Gastroesophageal sphincter (tissue), 4 donors: ENCODE data around the gene EMILIN2. TPM values are rescaled to one million over a fixed set of nuclear protein-coding genes. Genes with fewer than 3 reads are reported as not detected.
"Not testable (repeated sequence)": the region's sequence is repeated elsewhere in the genome, so short reads cannot be mapped to it uniquely, and the experiment has no call there.

Source experiments
- ATAC-seq: fragments of 150-250 bp; one replicate; pipeline ENCODE4 v1.9.1; 2016; ENCODE audit warnings: mild to moderate bottlenecking, moderate library complexity
- H3K27ac ChIP-seq, 4 donors: fragments of 200-600 bp; sonication (generic) in 3 of 4; 1 replicate in 3 of 4; 2 replicates in 1 of 4; pipeline ENCODE4 v1.5.1; 2016 to 2019
- H3K27me3 ChIP-seq: fragments of 200-600 bp; sonication (generic); one replicate; pipeline ENCODE4 v1.5.1; 2019
- H3K36me3 ChIP-seq, 2 donors: fragments of 200-600 bp; sonication (generic); one replicate each; pipeline ENCODE4 v1.5.1; 2019; ENCODE audit warnings: control low read depth in 1 of 2
- H3K4me1 ChIP-seq, 3 donors: fragments of 200-600 bp; sonication (generic); 1 replicate in 2 of 3; 2 replicates in 1 of 3; pipeline ENCODE4 v1.5.1; 2016 to 2019; ENCODE audit warnings: control low read depth in 2 of 3
- H3K4me3 ChIP-seq, 2 donors: fragments of 200-600 bp; sonication (generic); one replicate each; pipeline ENCODE4 v1.5.1; 2019; ENCODE audit warnings: mild to moderate bottlenecking in 1 of 2, moderate library complexity in 1 of 2
- H3K9me3 ChIP-seq, 3 donors: fragments of 200-600 bp; sonication (generic); one replicate each; pipeline ENCODE4 v1.5.1; 2017 to 2019; ENCODE audit warnings: control low read depth in 2 of 3
- CTCF ChIP-seq, 4 experiments: fragments of 200-600 bp in 2 of 4; fragments of 450-650 bp in 2 of 4; sonication (generic) in 1 of 4; IDR thresholded peaks; one replicate each; pipeline ENCODE4 v1.5.1; 2017 to 2019; ENCODE audit warnings: antibody characterized with exemption in 4 of 4, mild to moderate bottlenecking in 2 of 4, moderate library complexity in 2 of 4
- EP300 ChIP-seq: sonication (generic); formaldehyde crosslinking; IDR thresholded peaks from one replicate; pipeline ENCODE4 v1.6.1; 2017; ENCODE audit warnings: antibody characterized with exemption, mild to moderate bottlenecking
- POLR2A ChIP-seq, 2 donors: fragments of 450-650 bp; IDR thresholded peaks; one replicate each; pipeline ENCODE4 v1.6.1; 2017; ENCODE audit warnings: antibody characterized with exemption in 2 of 2, mild to moderate bottlenecking in 2 of 2, moderate library complexity in 1 of 2
- POLR2AphosphoS5 ChIP-seq: sonication (generic); formaldehyde crosslinking; IDR thresholded peaks from one replicate; pipeline ENCODE4 v1.6.1; 2017; ENCODE audit warnings: antibody characterized with exemption
- WGBS, 2 donors: methylation state at CpG; one replicate each; pipeline ENCODE4 v1.1.5; 2018; ENCODE audit warnings: low coverage in 1 of 2; 5-methylcytosine and 5-hydroxymethylcytosine counted together
- total RNA-seq, 4 donors: library from RNA; depleted of rRNA; stranded (reverse); fragments of >200 nt; gene quantifications; one replicate each; pipeline ENCODE4 v1.1.0, GENCODE V29; 2016

The EMILIN2 gene
- total RNA-seq, 4 donors from 2014 or later = 11.2 to 20.9 (median 17.0) TPM

- peak; percentile 47 for ATAC-seq
- 97 to 100% methylated on average over 6 to 11 of the region's 11 CpGs for WGBS, 2 donors
- TF ChIP-seq EP300 (no peak), POLR2AphosphoS5 (no peak), POLR2A (IDR thresholded peaks at IDR 0.05) (no peak), CTCF (IDR thresholded peaks at IDR 0.05) (no peak)
- Histone ChIP-seq H3K27me3 (peaks cover 23% of the 10 kb centered on the region), H3K27ac (no peak overlapping the region), H3K9me3 (no peaks in the 10 kb centered on the region), H3K36me3 (peaks cover 0 to 94% of the 10 kb centered on the region in 2 donors), H3K4me3 (no peak overlapping the region), H3K4me1 (peaks cover 0 to 27% (median 3%) of the 10 kb centered on the region in 3 donors)
Measured at GRCh38 chr18:2914881-2915240, 68.1 kb downstream of the EMILIN2 start.

GRCh38 chr18:2915486-2915885 is 68.7 kb downstream of the EMILIN2 start:
- H3K36me3 ChIP-seq = peaks cover 0 to 94% of the 10 kb centered on the region in 2 donors
- WGBS, 2 donors = 59 to 83% methylated on average over 1 to 3 of the region's 16 CpGs

GRCh38 chr18:2916184-2916583 is 69.4 kb downstream of the EMILIN2 start:
- H3K36me3 ChIP-seq = peaks cover 0 to 94% of the 10 kb centered on the region in 2 donors
- TF ChIP-seq POLR2AphosphoS5 (no peak), POLR2A (IDR thresholded peaks at IDR 0.05) (no peak), CTCF (IDR thresholded peaks at IDR 0.05) (no peak), EP300 (no peak)
- no peak for ATAC-seq
- H3K9me3 ChIP-seq = no peaks in the 10 kb centered on the region
- no peak overlapping the region for H3K27ac ChIP-seq
- H3K4me3 ChIP-seq = no peak overlapping the region
- peaks cover 12% of the 10 kb centered on the region for H3K27me3 ChIP-seq
- 92% methylated on average over 4 of the region's 7 CpGs; no CpG with 5 or more reads in 1 of the 2 donors for WGBS, 2 donors
- peaks cover 0 to 27% (median 3%) of the 10 kb centered on the region in 3 donors for H3K4me1 ChIP-seq

More at GRCh38 chr18:2915486-2915885, 68.7 kb downstream of the EMILIN2 start:
- H3K4me3 ChIP-seq, H3K9me3 ChIP-seq, H3K27ac ChIP-seq, ATAC-seq: not testable (repeated sequence)
- peaks cover 19% of the 10 kb centered on the region for H3K27me3 ChIP-seq
- H3K4me1 ChIP-seq = peaks cover 0 to 27% (median 3%) of the 10 kb centered on the region in 3 donors

- Histone ChIP-seq H3K36me3 (peaks cover 0 to 95% of the 10 kb centered on the region in 2 donors), H3K27me3 (peaks cover 5% of the 10 kb centered on the region), H3K4me3 (no peak overlapping the region), H3K27ac (no peak overlapping the region), H3K4me1 (peaks cover 0 to 27% (median 3%) of the 10 kb centered on the region in 3 donors), H3K9me3 (no peaks in the 10 kb centered on the region)
- ATAC-seq = no peak
- TF ChIP-seq POLR2A (IDR thresholded peaks at IDR 0.05) = no peak
- TF ChIP-seq POLR2AphosphoS5 = no peak
- TF ChIP-seq EP300 = no peak
- no peak for TF ChIP-seq CTCF (IDR thresholded peaks at IDR 0.05)
- WGBS, 2 donors = 56 to 62% methylated on average over 10 to 12 of the region's 16 CpGs
Measured at GRCh38 chr18:2917259-2918047, 70.6 kb downstream of the EMILIN2 start.

GRCh38 chr18:2918761-2919550 is 72.2 kb downstream of the EMILIN2 start:
- no peak for TF ChIP-seq POLR2A (IDR thresholded peaks at IDR 0.05)
- TF ChIP-seq EP300 = no peak
- TF ChIP-seq POLR2AphosphoS5 = no peak
- TF ChIP-seq CTCF (IDR thresholded peaks at IDR 0.05) = no peak
- no peak overlapping the region for H3K4me3 ChIP-seq
- peaks cover 0 to 94% of the 10 kb centered on the region in 2 donors for H3K36me3 ChIP-seq
- 84 to 96% methylated on average over 5 to 16 of the region's 18 CpGs for WGBS, 2 donors
- no peaks in the 10 kb centered on the region for H3K27me3 ChIP-seq
- H3K4me1 ChIP-seq = peaks cover 0 to 21% (median 3%) of the 10 kb centered on the region in 3 donors
- ATAC-seq = no peak
- no peaks in the 10 kb centered on the region for H3K9me3 ChIP-seq
- H3K27ac ChIP-seq = no peak overlapping the region
